GM19351 (cell line): ENCODE results near the gene APBA2.
"Not testable (repeated sequence)": the region's sequence is repeated elsewhere in the genome, so short reads cannot be mapped to it uniquely, and the experiment has no call there.

Experiments
- ATAC-seq: cut with Tn5 transposase; IDR thresholded peaks from one replicate; pipeline ENCODE4 v1.9.1; 2021; ENCODE audit warnings: mild to moderate bottlenecking, moderate library complexity; ENCODE audit not compliant: unreplicated experiment

APBA2 gene

GRCh38 chr15:29031502-29032228, 145.9 kb downstream of the APBA2 start:
- no peak for ATAC-seq

- no peak for ATAC-seq
Measured at GRCh38 chr15:29032229-29032625, 146.5 kb downstream of the APBA2 start.

GRCh38 chr15:29032751-29033150, 147.0 kb downstream of the APBA2 start:
- ATAC-seq, result no peak

- no peak for ATAC-seq
Measured at GRCh38 chr15:29034151-29034550, 148.4 kb downstream of the APBA2 start.

- ATAC-seq, result no peak
Measured at GRCh38 chr15:29034593-29035335, 149.0 kb downstream of the APBA2 start.

- ATAC-seq, result no peak
Measured at GRCh38 chr15:29035336-29036285, 149.8 kb downstream of the APBA2 start.

- no peak for ATAC-seq
Measured at GRCh38 chr15:29037997-29038705, 152.4 kb downstream of the APBA2 start.

GRCh38 chr15:29039466-29040369, 153.9 kb downstream of the APBA2 start:
- ATAC-seq, result no peak

- ATAC-seq, result no peak
Measured at GRCh38 chr15:29040370-29040751, 154.6 kb downstream of the APBA2 start.

GRCh38 chr15:29043736-29044502, 158.1 kb downstream of the APBA2 start:
- no peak for ATAC-seq

- no peak for ATAC-seq
Measured at GRCh38 chr15:29044503-29044901, 158.7 kb downstream of the APBA2 start.

GRCh38 chr15:29045161-29045560, 159.4 kb downstream of the APBA2 start:
- not testable (repeated sequence) for ATAC-seq

GRCh38 chr15:29045717-29046116, 159.9 kb downstream of the APBA2 start:
- no peak for ATAC-seq

- ATAC-seq, result no peak
Measured at GRCh38 chr15:29046281-29046810, 160.6 kb downstream of the APBA2 start.

GRCh38 chr15:29046977-29047376, 161.2 kb downstream of the APBA2 start:
- no peak for ATAC-seq

GRCh38 chr15:29048011-29048410, 162.2 kb downstream of the APBA2 start:
- no peak for ATAC-seq

- no peak for ATAC-seq
Measured at GRCh38 chr15:29050870-29051269, 165.1 kb downstream of the APBA2 start.

- no peak for ATAC-seq
Measured at GRCh38 chr15:29051422-29051821, 165.6 kb downstream of the APBA2 start.

- ATAC-seq, result no peak
Measured at GRCh38 chr15:29053006-29053405, 167.2 kb downstream of the APBA2 start.
